Liver (tissue), 3 donors: Measurements from ENCODE around the gene MGAT5.

ENCODE experiments used
- EGR1 ChIP-seq, 2 donors: IDR thresholded peaks; 2 replicates each; pipeline ENCODE4 v1.6.1; 2016 to 2018; ENCODE audit warnings: antibody characterized with exemption in 2 of 2, low read depth in 2 of 2
- JUND ChIP-seq, 2 donors: IDR thresholded peaks; 2 replicates each; pipeline ENCODE4 v1.6.1; 2016; ENCODE audit warnings: antibody characterized with exemption in 2 of 2
- RXRA ChIP-seq, 2 donors: IDR thresholded peaks; 2 replicates each; pipeline ENCODE4 v1.6.1; 2017 to 2018; ENCODE audit warnings: antibody characterized with exemption in 2 of 2, mild to moderate bottlenecking in 1 of 2
- YY1 ChIP-seq: IDR thresholded peaks from 2 replicates; pipeline ENCODE4 v1.6.1; 2016; ENCODE audit warnings: antibody characterized with exemption, mild to moderate bottlenecking
- TF ChIP-seq, protein P1 (sequence below): fragments of 150-350 bp; IDR thresholded peaks from 2 replicates; pipeline ENCODE4 v1.5.1; 2017; ENCODE audit warnings: improper control_type of control experiment, low read depth, low read length; ENCODE audit not compliant: missing input control
- donor health status: healthy.
- donor health status: healthy.

- no peak for TF ChIP-seq YY1
- TF ChIP-seq, protein P1, sequence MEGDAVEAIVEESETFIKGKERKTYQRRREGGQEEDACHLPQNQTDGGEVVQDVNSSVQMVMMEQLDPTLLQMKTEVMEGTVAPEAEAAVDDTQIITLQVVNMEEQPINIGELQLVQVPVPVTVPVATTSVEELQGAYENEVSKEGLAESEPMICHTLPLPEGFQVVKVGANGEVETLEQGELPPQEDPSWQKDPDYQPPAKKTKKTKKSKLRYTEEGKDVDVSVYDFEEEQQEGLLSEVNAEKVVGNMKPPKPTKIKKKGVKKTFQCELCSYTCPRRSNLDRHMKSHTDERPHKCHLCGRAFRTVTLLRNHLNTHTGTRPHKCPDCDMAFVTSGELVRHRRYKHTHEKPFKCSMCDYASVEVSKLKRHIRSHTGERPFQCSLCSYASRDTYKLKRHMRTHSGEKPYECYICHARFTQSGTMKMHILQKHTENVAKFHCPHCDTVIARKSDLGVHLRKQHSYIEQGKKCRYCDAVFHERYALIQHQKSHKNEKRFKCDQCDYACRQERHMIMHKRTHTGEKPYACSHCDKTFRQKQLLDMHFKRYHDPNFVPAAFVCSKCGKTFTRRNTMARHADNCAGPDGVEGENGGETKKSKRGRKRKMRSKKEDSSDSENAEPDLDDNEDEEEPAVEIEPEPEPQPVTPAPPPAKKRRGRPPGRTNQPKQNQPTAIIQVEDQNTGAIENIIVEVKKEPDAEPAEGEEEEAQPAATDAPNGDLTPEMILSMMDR: no peak
- TF ChIP-seq JUND (IDR thresholded peaks at IDR 0.05): no peak
- TF ChIP-seq EGR1 (IDR thresholded peaks at IDR 0.05; ENCODE audit: low read depth in 2 of 2): no peak
- no peak for TF ChIP-seq RXRA (IDR thresholded peaks at IDR 0.05)
These were observed 143.4 kb downstream of the MGAT5 start for GRCh38 chr2:134397146-134397896.
